Astrocyte (in vitro differentiated cells and primary cell): ENCODE results near the gene OR6B2. TPM values are rescaled to one million over a fixed set of nuclear protein-coding genes. Genes with fewer than 3 reads are reported as not detected.

ENCODE experiments used
- DNase-seq: peaks from one replicate; pipeline ENCODE4 v3.0.0-alpha.2; 2010; ENCODE audit warnings: low read depth
- FAIRE-seq: peaks from 2 replicates; lab custom pipeline; 2011; peaks lifted over from hg19 to GRCh38; lab: Jason Lieb, UNC
- H2AFZ ChIP-seq: 2 replicates; pipeline ENCODE4 v1.6.0; 2012; ENCODE audit warnings: low read depth, low read length, inconsistent platforms
- H3K27ac ChIP-seq: 2 replicates; pipeline ENCODE4 v1.5.1; 2011; ENCODE audit warnings: low read depth, low read length, inconsistent platforms
- H3K27me3 ChIP-seq: 2 replicates; pipeline ENCODE4 v1.6.0; 2011; ENCODE audit warnings: low read length, inconsistent platforms; ENCODE audit not compliant: insufficient read depth
- H3K36me3 ChIP-seq: 2 replicates; pipeline ENCODE4 v1.5.1; 2011; ENCODE audit warnings: low read length, inconsistent platforms; ENCODE audit not compliant: insufficient read depth
- H3K4me1 ChIP-seq: 2 replicates; pipeline ENCODE4 v1.5.1; 2011; ENCODE audit warnings: low read length, inconsistent platforms; ENCODE audit not compliant: insufficient read depth
- H3K4me2 ChIP-seq: 2 replicates; pipeline ENCODE4 v1.6.0; 2012; ENCODE audit warnings: low read length, inconsistent platforms
- H3K4me3 ChIP-seq: 2 replicates; pipeline ENCODE4 v1.5.1; 2011; ENCODE audit warnings: low read depth, mild to moderate bottlenecking, low read length, inconsistent platforms; ENCODE audit not compliant: insufficient read depth
- H3K79me2 ChIP-seq: 2 replicates; pipeline ENCODE4 v1.6.0; 2012; ENCODE audit warnings: mild to moderate bottlenecking, low read length, inconsistent platforms; ENCODE audit not compliant: insufficient read depth
- H3K9ac ChIP-seq: 2 replicates; pipeline ENCODE4 v1.6.0; 2012; ENCODE audit warnings: mild to moderate bottlenecking, low read length, inconsistent platforms
- H3K9me3 ChIP-seq: 2 replicates; pipeline ENCODE4 v1.5.1; 2012; ENCODE audit warnings: low read depth, mild to moderate bottlenecking, low read length, inconsistent platforms; ENCODE audit not compliant: insufficient read depth
- H4K20me1 ChIP-seq: 2 replicates; pipeline ENCODE4 v1.6.0; 2012; ENCODE audit warnings: low read length, inconsistent platforms; ENCODE audit not compliant: insufficient read depth
- H3K27ac Mint-ChIP-seq: one replicate; pipeline ENCODE4 v1.8.0; 2021; ENCODE audit warnings: mild to moderate bottlenecking, mixed read lengths; ENCODE audit not compliant: unreplicated experiment
- H3K27me3 Mint-ChIP-seq: one replicate; pipeline ENCODE4 v1.8.0; 2021; ENCODE audit warnings: low read depth, mixed read lengths; ENCODE audit not compliant: unreplicated experiment
- H3K36me3 Mint-ChIP-seq: one replicate; pipeline ENCODE4 v1.8.0; 2021; ENCODE audit warnings: low read depth, mixed read lengths; ENCODE audit not compliant: unreplicated experiment
- H3K4me1 Mint-ChIP-seq: one replicate; pipeline ENCODE4 v1.8.0; 2021; ENCODE audit warnings: low read depth, mixed read lengths; ENCODE audit not compliant: unreplicated experiment
- H3K4me3 Mint-ChIP-seq: one replicate; pipeline ENCODE4 v1.8.0; 2021; ENCODE audit warnings: mild to moderate bottlenecking, moderate library complexity, mixed read lengths; ENCODE audit not compliant: unreplicated experiment
- H3K9me3 Mint-ChIP-seq: one replicate; pipeline ENCODE4 v1.8.0; 2021; ENCODE audit warnings: mild to moderate bottlenecking, mixed read lengths; ENCODE audit not compliant: unreplicated experiment
- CTCF ChIP-seq: IDR thresholded peaks from 2 replicates; pipeline ENCODE4 v1.5.1; 2011; ENCODE audit warnings: low read depth, mild to moderate bottlenecking, inconsistent platforms, low read length, moderate library complexity; ENCODE audit not compliant: insufficient read depth
- EZH2 ChIP-seq: IDR thresholded peaks from 2 replicates; pipeline ENCODE4 v1.6.1; 2012; ENCODE audit warnings: mild to moderate bottlenecking, low read length, inconsistent platforms; ENCODE audit not compliant: insufficient read depth
- total RNA-seq: library from RNA; stranded (reverse); gene quantifications from 2 replicates; pipeline ENCODE4 v1.2.1, GENCODE V29; 2021

The OR6B2 gene
- total RNA-seq, 1 donor from 2014 or later = not detected

GRCh38 chr2:239990966-239991365 lies 39.3 kb downstream of the OR6B2 start:
- peaks cover under 1% of the 10 kb centered on the region for H3K9me3 Mint-ChIP-seq
- no peak overlapping the region for H3K9ac ChIP-seq
- peaks cover 37% of the 10 kb centered on the region for H4K20me1 ChIP-seq
- no peak for DNase-seq
- no peak overlapping the region for H3K27ac ChIP-seq
- H3K27me3 Mint-ChIP-seq = no peaks in the 10 kb centered on the region
- H3K4me3 ChIP-seq = no peak overlapping the region
- H3K9me3 ChIP-seq = no peaks in the 10 kb centered on the region
- no peak overlapping the region for H3K4me2 ChIP-seq
- H3K4me1 ChIP-seq = no peaks in the 10 kb centered on the region
- H3K4me3 Mint-ChIP-seq = no peak overlapping the region
- peaks cover 19% of the 10 kb centered on the region for H3K36me3 Mint-ChIP-seq
- TF ChIP-seq EZH2 (no peak), CTCF (no peak)
- no peaks in the 10 kb centered on the region for H3K4me1 Mint-ChIP-seq
- no peak overlapping the region for H2AFZ ChIP-seq
- no peak overlapping the region for H3K27ac Mint-ChIP-seq
- H3K36me3 ChIP-seq = peaks cover 43% of the 10 kb centered on the region
- peaks cover 5% of the 10 kb centered on the region for H3K79me2 ChIP-seq
- no peak for FAIRE-seq
- H3K27me3 ChIP-seq = no peaks in the 10 kb centered on the region

GRCh38 chr2:239985356-239985755 lies 44.9 kb downstream of the OR6B2 start:
- no peaks in the 10 kb centered on the region for H3K27me3 Mint-ChIP-seq
- H3K27ac Mint-ChIP-seq = no peak overlapping the region
- Histone ChIP-seq H4K20me1 (peaks cover 24% of the 10 kb centered on the region), H3K79me2 (peaks cover 5% of the 10 kb centered on the region), H2AFZ (no peak overlapping the region), H3K9me3 (no peaks in the 10 kb centered on the region), H3K4me1 (no peaks in the 10 kb centered on the region), H3K9ac (no peak overlapping the region), H3K27me3 (no peaks in the 10 kb centered on the region), H3K4me2 (no peak overlapping the region), H3K36me3 (peaks cover 40% of the 10 kb centered on the region), H3K4me3 (no peak overlapping the region), H3K27ac (no peak overlapping the region)
- peaks cover 6% of the 10 kb centered on the region for H3K9me3 Mint-ChIP-seq
- H3K36me3 Mint-ChIP-seq = peaks cover 35% of the 10 kb centered on the region
- no peaks in the 10 kb centered on the region for H3K4me1 Mint-ChIP-seq
- DNase-seq (no peak), FAIRE-seq (no peak)
- no peak overlapping the region for H3K4me3 Mint-ChIP-seq
- no peak for TF ChIP-seq CTCF
- TF ChIP-seq EZH2 = no peak

GRCh38 chr2:239984421-239985194 lies 45.6 kb downstream of the OR6B2 start:
- Histone ChIP-seq H3K9me3 (no peaks in the 10 kb centered on the region), H2AFZ (no peak overlapping the region), H3K4me3 (no peak overlapping the region), H3K9ac (no peak overlapping the region), H4K20me1 (peaks cover 28% of the 10 kb centered on the region), H3K4me2 (no peak overlapping the region), H3K4me1 (no peaks in the 10 kb centered on the region), H3K27me3 (no peaks in the 10 kb centered on the region), H3K79me2 (peaks cover 5% of the 10 kb centered on the region), H3K36me3 (peaks cover 35% of the 10 kb centered on the region), H3K27ac (no peak overlapping the region)
- no peak overlapping the region for H3K4me3 Mint-ChIP-seq
- FAIRE-seq = no peak
- peaks cover 6% of the 10 kb centered on the region for H3K9me3 Mint-ChIP-seq
- no peaks in the 10 kb centered on the region for H3K4me1 Mint-ChIP-seq
- DNase-seq = no peak
- no peaks in the 10 kb centered on the region for H3K27me3 Mint-ChIP-seq
- TF ChIP-seq CTCF (no peak), EZH2 (no peak)
- peaks cover 36% of the 10 kb centered on the region for H3K36me3 Mint-ChIP-seq
- H3K27ac Mint-ChIP-seq = no peak overlapping the region
